GM19372 (cell line): ENCODE measurements around the gene NTF4.

Experiments used
- ATAC-seq: cut with Tn5 transposase; IDR thresholded peaks from one replicate; pipeline ENCODE4 v1.9.1; 2021; ENCODE audit warnings: mild to moderate bottlenecking, low read depth, moderate library complexity; ENCODE audit not compliant: unreplicated experiment

The NTF4 gene, protein sequence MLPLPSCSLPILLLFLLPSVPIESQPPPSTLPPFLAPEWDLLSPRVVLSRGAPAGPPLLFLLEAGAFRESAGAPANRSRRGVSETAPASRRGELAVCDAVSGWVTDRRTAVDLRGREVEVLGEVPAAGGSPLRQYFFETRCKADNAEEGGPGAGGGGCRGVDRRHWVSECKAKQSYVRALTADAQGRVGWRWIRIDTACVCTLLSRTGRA

DNA sequence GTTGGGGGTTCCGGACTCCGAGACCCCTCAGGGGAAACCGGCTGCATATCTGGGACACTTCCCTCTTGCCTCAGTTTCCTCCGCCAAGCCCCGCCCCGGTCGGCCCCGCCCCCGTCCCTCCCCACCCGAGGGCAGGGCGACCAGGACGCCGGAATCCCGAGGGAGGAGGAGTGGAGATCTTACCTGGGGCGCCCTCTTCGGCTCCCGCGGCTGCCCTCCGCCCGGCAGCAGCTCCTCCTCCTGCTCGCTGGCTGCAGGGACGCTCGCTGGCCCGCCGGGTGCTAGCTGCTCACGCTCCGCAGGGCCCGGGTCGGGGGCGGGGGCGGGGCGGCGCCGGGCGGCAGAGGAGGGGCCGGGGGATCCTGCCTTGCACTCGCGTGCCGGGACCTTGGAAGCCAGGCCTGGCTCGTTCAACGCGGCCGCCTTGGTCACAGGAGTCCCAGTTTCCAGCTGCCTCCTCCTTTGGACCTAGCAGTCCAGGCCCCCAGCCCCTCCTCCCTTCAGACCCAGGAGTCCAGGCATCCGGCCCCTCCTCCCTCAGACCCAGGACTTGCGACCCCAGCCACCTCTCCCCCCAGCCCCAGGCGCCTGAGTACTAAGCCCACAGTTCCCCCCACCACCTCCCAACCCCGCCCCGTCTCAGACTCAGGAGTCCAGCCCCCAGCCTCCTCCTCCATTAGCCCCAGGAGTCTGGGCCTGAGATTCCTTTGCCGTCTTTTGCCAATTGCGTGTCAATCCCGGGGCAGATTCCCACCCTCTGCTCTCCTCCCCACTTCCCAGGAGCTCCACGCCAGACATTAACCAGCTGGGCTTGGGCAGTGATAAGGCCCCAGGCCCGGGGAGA lies at the start of gene NTF4:
NTF4 (minus strand) TSS at position 51 of the 844 bp plus-strand sequence. CDS start 2,821 bp downstream, outside the sequence.
- no peak for ATAC-seq

DNA sequence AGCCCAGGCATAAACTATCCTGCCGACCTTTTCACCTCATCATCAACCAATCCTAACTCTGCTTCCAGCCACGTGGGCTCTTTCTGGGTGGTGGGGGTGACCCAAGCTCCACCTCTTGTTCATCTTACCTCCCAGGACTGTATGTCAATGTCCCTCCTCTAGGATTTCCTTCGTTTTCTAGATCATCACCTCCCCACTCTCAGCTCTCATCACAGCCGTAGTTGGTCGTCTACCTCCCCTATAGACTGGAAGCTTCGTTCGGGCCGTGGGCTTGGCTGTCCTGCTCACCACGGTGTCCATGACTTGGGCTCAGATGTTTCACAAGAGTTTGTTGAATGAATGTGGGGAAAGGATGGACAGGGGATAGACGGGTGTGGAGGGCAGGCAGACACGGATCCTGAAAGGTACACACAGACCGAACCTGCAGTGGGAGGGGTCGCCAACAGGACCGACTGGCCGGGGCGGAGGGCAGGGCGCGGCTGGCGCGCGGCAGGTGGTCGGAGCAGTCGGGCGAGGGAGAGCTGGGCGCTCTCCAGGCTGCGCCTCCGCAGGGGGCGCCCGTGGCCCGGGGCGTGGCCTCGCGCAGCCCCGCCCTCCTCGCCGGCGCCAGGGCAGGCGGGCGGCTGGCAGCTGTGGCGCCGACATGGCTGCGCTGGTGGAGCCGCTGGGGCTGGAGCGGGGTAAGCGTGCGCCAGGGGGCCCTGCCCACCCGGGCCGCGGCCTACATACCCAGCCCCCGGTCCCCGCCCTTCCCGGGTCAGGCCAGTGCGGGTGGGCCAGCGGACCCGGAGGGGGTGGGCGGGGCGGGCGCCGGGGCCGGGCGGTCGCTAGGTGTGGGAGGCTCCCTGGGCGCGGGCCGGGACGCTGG lies 49.4 kb upstream of the NTF4 start, which contains the start of gene LIN7B:
LIN7B (plus strand) TSS at position 609 of the 868 bp plus-strand sequence; CDS start at position 644, 35 bp downstream.
- ATAC-seq = no peak

DNA sequence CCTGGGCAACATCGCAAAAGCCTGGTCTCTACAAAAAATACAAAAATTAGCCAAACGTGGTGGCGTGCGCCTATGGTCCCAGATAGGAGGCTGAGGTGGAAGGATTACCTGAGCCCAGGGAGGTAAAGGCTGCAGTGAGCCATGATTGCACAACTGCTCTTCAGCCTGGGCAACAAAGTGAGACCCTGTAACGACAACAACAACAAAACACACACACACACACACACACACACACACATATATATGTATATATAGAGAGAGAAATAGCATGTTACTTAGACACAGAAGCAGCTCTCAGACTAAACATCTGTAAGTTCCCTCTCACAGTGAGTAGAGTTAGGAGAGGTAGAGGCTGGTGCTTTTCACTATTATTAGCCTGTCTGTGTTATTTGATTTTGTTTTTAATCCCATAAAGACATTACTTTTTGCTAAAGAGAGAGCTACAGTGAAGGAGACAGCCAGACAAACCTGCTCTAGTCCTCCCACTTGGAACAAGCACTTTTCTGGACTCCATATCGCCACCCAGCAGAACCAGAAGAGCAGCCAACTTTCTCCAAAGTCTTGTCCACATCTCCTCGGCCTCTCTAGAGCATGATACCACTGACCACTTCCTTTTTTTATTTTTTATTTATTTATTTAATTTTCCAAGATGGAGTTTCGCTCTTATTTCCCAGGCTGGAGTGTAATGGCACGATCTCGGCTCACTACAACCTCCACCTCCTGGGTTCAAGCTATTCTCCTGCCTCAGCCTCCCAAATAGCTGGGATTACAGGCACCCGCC lies 46.8 kb upstream of the NTF4 start:
- ATAC-seq = no peak

DNA sequence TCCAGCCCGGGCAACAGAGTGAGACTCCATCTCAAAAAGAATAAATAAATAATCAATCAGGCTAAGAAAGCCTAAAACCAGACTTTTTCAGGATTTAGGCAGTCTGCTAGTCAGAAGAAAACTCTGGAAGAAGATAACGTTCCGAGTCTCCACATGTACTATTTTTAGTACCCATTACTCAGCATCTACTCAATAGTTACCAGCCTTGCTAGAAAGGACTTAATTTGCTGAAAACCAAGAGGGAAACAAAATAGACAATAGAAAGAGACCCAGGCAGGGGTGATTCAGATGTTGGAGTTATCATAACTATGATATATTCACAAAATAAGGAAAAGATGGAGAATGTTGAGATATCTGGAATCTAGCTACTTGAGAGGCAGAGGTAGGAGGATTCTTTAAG lies 45.9 kb upstream of the NTF4 start:
- no peak for ATAC-seq

DNA sequence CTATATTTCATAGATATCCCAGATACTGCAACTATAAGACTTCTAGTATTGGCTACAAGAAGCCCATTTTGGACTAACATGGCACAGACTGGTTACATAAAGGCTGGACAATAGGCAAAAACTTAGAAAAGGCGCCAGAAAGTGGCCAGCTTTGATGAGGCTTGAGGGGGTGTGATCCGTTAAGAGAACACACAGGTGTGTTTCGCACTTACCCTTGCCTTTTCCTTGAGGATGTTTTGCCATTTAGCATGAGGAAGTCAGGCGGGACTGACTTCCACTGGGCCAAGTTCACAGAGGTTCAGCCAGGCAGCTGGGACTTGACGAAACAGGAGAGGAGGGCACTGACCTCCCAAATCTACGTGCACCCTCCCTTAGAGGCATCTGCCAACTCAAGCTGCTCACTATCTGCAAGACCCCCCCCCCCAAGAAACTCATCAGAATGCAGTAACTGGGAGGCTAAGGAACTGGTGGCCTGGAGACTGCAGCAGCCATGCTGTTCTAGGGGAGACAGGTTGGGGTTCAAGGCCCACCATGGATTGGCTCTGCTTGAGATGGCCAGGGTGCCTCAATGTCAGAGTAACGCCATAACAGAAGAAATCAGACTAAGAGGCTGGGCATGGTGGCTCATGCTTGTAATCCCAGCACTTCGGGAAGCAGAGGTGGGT lies 45.1 kb upstream of the NTF4 start:
- ATAC-seq = no peak

DNA sequence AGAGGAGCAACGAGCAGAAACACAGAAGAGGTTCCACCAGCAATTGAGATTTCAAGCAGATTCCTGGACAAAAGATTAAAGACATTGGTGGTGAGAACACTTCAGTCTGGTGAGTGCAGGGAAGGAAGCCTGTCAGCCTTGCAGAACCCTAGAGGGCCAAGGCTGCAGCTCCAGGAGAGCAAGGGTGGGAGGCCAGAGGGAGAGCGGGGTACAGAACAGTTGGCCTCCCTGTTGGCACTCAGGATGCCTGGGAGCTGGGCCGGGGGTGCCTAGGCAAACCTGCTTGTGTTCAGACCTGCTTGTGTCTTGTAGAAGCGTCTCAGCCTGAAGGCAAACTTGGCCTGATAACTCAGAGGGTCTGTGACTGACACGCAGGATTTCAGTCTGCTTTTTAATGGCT lies 44.4 kb upstream of the NTF4 start:
- ATAC-seq = no peak

DNA sequence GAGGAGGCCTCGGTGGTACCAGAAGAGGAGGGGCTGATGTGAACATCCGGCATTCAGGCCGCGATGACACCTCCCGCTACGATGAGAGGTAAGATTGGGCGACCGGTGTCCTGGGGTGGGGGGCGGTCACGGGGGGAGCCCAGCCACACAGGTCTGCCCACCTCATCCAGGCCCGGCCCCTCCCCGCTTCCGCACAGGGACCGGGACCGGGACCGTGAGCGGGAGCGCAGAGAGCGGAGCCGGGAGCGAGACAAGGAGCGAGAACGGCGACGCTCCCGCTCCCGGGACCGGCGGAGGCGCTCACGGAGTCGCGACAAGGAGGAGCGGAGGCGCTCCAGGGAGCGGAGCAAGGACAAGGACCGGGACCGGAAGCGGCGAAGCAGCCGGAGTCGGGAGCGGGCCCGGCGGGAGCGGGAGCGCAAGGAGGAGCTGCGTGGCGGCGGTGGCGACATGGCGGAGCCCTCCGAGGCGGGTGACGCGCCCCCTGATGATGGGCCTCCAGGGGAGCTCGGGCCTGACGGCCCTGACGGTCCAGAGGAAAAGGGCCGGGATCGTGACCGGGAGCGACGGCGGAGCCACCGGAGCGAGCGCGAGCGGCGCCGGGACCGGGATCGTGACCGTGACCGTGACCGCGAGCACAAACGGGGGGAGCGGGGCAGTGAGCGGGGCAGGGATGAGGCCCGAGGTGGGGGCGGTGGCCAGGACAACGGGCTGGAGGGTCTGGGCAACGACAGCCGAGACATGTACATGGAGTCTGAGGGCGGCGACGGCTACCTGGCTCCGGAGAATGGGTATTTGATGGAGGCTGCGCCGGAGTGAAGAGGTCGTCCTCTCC lies 43.2 kb upstream of the NTF4 start:
- ATAC-seq = no peak

DNA sequence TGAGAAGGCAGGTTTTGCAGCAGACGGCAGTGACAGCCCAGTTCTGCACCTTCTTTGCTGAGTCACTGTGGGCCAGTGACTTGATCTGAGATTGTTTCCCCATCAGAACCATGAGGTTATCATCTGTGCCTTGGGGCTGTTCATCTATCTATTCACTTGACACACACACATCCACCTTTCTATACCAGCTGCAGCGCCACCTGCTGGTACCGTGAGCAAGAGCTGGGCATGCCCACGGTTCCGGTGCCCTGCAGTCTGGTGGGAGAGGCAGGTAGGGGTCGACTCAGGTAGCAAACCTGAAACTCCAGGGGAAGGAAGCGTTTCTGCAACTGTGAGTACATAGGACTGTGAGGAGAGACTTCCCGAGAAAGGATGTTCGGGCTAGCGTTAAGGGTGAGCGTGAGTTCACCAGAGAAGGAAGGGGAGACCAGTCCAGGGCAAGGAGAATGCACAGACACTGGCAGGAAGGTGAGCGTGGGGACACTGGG lies 42.1 kb upstream of the NTF4 start:
- no peak for ATAC-seq

DNA sequence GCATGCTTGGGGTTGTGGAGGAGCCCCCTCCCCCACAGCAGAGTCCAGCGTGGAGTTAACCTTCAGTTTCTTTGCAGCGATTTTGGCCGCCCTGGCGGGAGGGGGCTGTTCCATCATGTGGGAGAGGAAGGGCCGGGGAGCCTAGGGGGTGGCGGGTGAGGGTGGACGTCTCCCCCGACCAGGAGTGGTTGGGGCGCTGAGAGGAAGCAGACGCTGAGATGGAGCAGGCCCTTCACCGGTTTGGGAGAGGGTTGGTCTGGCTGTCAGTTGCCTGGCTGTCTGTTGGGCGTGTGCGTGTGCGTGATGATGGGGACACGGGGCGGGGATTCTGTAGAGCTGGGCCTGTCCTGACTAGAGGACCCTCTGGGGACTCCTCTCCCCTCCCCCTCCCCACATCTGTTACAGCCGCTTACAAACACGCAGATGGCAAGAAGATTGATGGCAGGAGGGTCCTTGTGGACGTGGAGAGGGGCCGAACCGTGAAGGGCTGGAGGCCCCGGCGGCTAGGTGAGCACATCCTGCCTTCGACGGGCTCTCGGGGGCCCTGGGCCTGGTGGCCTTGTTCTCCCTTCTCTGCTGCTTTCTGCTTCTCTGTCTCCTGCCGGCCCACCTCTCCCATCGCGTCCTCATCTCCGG lies 39.7 kb upstream of the NTF4 start:
- ATAC-seq = no peak

DNA sequence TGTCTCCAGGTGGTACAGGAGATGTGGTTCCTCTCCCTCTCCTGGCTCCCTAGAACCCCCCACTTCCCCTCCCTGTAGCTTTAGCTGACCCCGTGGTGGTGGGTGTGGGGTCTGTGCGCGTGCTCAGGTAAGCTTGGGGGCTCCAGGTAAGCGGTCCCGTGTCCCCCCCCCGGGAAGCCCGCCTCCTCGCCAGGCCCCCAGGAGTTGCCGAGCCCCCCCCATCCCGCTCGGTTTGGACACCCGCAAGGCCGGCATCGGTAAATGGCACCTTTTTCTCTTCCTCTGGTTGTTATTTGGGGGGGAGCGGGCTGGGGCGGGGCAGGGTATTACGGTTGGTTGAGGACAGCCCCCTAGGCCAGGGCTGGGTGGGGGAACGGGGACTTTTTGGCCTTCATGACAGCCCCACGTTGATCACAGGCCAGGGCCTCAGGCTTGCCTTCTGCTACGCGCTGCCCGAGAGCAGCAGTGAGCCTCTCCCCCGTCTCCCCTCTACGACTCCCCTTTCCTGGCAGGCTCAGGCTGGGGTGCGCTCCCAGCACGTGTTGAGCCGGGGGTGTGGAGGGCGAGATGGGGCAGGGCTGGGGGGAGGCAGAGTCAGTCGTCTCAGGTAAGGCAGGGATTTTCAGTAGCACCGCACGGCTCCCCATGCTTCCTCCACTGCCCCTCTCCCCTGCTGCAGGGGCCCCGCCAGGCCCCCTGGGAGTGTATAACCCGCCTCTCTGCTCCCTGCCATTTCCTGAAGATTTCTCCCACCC lies 38.9 kb upstream of the NTF4 start:
- no peak for ATAC-seq

DNA sequence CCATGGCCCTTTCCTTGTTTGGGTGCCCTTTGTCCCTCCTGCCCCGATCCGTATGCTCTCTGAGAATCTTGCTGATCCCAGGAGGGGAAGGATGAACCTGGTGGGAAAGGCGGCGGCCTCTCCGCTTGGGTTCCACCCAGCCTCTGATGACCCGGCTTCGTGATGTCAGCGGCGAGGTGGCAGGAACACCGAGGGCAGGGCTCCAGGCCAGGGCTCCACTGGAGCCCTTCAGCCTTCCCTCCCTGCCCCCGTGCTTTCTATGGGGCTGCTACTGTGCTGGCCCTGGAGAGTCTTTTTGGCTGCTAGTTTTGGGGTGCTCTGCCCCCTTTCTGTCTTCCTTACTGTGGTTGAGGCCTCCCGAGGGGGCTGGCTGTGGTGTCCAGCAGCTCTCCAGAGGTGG lies 37.7 kb upstream of the NTF4 start:
- ATAC-seq = no peak

DNA sequence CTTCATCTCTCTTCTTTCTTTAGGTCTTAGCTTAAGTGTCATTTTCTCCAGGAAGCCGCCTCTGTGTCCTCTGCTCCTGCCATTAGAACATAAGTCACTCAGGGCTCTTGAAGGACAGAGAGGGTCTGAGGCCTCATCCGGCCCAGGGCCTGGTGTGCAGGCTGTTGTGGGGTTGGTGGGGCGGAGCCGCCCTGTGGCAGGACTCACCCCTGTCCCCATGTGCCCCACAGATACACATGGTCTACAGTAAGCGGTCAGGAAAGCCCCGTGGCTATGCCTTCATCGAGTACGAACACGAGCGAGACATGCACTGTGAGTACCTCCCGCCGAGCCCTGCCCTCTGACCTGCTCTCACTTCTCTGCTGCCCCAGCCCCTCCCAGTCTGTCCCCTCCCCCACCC lies 36.5 kb upstream of the NTF4 start:
- no peak for ATAC-seq

DNA sequence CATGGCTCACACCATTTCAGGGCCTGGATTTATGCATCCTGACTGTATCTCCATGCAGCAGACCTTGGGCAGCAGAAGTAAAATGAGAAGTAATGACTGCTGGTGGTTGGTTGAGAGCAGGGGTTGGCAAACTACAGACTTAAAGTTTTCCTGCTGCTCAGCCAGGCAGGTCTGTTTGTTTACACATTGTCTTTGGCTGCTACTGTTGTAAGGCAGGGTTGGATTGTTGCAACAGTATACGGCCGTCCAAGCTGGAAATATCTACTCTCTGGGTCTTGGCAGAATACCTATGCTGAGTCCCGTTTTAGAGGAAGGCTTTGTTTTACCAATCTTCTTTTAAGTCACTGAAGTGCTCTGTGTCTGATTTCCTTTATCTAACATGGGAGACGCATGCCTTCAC lies 34.2 kb upstream of the NTF4 start:
- ATAC-seq = no peak

DNA sequence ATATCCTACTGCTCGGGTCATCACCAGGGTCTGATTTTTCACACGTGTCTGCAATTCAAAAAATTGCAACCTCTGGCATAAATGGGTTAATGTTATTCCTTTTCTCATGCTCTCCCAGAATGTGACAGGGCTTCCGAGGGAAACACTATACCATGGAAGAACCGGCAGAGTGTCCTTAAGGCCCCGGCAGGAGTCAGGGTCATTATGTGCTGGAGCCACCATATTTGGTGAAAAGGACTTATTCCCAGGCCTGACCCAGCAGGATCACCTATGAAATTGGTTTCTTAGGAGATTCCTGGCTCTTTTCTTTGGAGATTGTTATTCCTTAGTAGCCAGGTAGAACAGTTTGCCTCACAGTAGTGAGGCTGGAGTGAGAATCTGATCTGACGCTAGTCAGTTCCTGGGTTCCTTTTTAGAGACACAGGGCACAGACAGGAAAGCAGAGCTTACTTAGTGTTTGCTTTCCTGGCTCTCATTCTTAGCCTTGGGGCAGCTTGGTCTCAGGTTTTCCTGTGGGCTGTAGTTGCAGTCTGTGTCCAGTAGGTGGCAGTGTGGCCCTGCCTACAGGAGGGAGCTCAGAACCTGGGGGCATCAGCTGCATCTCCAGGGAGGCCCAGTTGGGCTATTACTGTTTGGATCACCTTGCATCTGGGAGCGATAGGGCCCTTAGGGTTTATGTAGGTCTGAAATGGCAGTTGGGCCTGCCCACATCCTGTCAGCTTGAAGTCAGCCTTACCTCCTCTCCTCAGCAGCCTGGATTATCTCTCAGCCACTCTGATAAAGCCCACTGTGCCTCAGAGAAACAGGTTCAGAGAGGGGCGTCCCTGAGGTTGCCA lies 33.1 kb upstream of the NTF4 start:
- no peak for ATAC-seq

DNA sequence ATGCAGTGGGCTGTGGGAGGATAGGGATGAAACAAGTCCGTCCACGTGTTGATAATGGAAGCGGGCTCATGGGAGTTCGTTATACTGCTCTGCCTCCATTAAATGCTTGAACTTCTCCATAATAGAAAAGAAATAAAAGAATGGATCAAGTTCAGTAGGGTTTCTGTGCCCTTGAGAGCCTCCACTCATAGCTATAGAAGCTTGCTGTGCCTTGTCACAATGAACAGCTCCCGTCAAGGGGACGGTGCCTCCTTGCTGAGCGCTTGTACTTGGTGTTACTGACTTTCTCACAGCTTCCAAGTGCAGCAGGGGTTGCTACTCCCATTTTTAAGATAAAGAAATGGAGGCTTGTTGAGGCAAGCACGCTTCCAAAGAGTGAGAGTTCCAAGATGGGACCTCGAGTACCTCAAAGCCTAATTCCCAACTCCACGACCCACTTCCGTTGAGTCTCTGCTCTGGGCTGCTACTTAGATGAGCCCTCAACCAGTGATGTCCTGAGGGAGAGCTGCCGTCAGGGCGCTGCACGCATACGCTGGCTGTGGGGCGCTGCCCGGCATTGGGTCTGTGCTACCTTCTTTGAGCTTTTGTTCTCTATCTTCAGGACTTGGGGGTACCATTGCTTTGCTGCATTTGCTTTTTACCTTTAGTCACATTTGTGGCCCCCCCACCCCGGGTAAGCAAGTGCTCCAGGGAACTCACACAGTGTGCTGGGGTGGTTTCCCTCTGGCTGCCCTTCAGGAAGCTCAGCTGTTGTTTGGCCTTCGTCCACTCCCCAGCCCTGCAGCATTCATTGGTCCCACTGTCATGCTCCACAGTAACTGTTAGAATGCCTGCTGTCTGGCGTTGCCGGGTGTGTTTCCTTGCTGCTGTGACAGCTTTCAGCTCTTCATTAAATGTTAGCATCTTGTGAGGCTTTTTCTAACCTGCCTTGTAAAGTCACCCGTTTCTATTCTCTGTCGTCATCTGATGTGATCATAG lies 30.2 kb upstream of the NTF4 start:
- ATAC-seq = no peak

DNA sequence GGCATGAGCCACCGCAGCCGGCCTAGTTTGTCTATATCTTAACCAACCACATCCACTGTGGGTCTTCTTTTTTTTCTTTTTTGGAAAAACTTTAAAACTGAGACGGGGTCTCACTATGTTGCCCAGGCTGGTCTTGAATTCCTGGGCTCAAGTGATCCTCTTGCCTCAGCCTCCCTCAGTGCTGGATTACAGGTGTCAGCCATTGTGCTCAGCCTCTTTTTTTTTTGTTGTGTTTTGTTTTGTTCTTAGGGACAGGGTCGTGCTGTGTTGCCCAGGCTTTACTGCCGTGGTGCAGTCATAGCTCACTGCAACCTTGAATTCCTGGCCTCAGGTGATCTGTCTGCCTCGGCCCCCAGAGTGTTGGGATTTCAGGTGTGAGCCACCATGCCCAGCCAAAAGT lies 28.1 kb upstream of the NTF4 start:
- no peak for ATAC-seq
